Measurements from ENCODE around the gene C19orf47.

C19orf47 gene

DNA sequence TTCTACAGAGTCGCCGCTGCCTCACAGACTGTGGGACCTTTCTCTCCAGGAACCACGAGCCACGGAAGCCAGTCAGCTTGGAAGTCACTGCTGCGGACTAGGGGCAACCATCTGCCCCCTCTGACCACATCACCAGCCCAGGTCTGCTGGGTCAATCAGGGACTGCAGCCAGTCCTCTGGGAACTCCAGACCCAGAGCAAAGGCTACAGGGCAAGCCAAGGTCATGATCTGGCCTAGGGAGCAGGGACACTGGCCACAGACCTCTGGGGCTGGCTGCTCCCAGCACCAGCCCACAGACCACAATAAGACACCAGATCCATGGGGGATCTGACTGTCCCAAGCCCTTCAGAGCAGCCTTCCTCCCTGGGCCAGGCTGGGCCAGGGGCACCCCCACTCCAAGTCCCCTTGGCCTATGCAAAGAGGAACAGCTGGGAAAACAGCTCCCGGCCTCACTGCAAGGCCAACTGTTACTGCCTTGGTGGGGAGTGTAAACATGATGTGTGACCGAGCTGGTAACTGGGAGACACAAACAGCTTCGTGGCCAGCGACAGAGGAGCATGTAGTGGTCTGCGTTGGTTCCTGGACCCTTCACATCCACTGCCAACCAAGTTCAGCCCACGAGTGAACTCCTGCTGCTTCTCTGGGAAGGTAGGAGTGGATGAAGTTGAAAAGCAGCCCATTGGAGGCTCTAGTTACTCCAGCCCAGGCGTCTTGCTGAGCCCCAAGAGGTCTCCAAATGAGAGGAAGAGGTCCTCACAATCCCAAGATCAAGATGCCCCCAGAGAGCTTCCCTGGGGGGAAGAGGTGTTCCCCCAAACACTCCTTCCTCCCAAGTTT is 64.6 kb downstream of the C19orf47 start:
- in situ Hi-C loops (cut with HindIII; ENCODE audit: low sequenced_read_pairs), result no loop called here
- TF ChIP-seq, protein P1, sequence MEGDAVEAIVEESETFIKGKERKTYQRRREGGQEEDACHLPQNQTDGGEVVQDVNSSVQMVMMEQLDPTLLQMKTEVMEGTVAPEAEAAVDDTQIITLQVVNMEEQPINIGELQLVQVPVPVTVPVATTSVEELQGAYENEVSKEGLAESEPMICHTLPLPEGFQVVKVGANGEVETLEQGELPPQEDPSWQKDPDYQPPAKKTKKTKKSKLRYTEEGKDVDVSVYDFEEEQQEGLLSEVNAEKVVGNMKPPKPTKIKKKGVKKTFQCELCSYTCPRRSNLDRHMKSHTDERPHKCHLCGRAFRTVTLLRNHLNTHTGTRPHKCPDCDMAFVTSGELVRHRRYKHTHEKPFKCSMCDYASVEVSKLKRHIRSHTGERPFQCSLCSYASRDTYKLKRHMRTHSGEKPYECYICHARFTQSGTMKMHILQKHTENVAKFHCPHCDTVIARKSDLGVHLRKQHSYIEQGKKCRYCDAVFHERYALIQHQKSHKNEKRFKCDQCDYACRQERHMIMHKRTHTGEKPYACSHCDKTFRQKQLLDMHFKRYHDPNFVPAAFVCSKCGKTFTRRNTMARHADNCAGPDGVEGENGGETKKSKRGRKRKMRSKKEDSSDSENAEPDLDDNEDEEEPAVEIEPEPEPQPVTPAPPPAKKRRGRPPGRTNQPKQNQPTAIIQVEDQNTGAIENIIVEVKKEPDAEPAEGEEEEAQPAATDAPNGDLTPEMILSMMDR (IDR thresholded peaks at IDR 0.05; ENCODE audit: low read depth, low read length), result no peak
- peak overlapping the region; percentile 84 for H3K4me3 ChIP-seq (ENCODE audit: low read depth, low read length)
- peak; percentile 9 for DNase-seq (ENCODE audit: low read depth, low spot score)

DNA sequence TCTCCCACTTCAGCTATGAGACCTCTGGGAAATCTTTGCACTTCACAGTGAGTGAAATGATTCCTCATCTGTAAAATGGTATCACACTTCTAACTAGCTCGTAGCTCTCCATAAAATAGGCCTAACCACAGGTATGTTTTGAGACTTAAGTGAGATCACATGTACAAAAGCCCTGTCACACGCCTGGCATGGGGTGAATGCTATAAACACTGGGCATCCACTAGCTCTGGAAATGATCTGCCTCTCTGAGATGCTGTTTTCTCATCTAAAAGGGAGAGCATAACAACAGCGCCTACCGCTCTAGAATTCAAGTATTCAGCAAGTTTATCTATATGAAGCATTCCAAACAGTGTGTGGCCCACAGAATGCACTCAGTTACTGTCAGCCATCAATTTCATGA is 65.3 kb downstream of the C19orf47 start:
- H3K4me3 ChIP-seq (ENCODE audit: low read depth, low read length), result no peak overlapping the region
- DNase-seq (ENCODE audit: low read depth, low spot score), result no peak
- in situ Hi-C loops (cut with HindIII; ENCODE audit: low sequenced_read_pairs), result no loop called here
- TF ChIP-seq, protein P1 (IDR thresholded peaks at IDR 0.05; ENCODE audit: low read depth, low read length), result no peak

DNA sequence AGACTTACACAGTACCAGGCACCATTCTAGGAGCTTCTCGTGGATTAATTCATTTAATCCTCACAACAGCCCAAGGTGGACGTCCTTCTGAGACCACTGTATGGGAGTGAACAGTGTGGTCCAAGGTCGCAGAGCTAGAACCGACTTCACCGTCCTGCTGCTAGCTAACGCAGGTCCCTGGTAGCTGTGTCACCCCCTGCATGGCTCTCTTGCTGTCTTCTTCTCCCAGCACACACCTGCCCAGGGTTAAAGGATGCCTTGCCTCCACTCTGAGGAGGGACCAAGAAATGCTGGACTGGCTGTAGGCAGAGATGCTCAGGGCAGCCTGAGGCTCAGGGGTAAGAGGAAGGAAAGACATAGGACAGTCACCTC is 66.0 kb downstream of the C19orf47 start:
- no peak for DNase-seq (ENCODE audit: low read depth, low spot score)
- in situ Hi-C loops (cut with HindIII; ENCODE audit: low sequenced_read_pairs), result no loop called here
- no peak overlapping the region for H3K4me3 ChIP-seq (ENCODE audit: low read depth, low read length)
- TF ChIP-seq, protein P1 (IDR thresholded peaks at IDR 0.05; ENCODE audit: low read depth, low read length), result no peak

DNA sequence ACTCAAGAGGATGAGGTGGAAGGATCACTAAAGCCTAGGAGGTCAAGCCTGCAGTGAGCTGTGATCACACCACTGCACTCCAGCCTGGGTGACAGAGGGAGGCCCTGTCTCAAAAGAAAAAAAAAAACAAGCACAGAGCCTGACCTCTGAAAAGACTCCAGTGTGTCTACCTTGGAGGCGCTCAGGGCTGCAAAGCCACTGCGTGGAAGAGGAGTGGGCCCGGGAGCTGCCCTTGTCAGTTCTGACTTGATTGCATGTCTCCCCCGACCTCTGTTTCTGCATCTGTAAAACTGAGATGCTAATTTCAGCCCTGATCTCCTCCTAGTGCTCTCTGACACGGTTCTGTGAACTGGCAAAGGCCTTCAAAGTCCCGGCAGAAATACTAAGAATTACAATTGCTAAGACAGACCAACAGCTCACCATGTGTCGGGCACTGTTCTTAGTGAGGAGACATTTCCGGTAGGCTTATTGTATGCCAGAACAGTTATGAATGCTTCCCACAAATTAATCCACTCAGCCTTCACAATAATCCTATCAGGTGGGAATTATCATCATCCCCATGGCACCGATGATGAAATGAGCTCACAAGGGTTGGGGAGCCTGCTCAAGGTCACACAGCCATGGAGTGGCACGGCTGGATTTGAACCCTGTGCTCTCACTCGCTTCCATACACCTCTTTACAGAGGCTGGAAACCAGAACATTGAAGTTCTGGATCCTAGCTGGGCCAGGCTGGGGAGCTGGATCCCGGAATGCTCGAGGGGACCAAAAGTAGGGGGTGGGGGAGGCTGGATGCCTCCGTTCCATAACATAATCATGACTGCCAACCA is 66.6 kb downstream of the C19orf47 start:
- in situ Hi-C loops (cut with HindIII; ENCODE audit: low sequenced_read_pairs), result no loop called here
- TF ChIP-seq, protein P1 (IDR thresholded peaks at IDR 0.05; ENCODE audit: low read depth, low read length), result no peak
- DNase-seq (ENCODE audit: low read depth, low spot score), result no peak
- H3K4me3 ChIP-seq (ENCODE audit: low read depth, low read length), result no peak overlapping the region

DNA sequence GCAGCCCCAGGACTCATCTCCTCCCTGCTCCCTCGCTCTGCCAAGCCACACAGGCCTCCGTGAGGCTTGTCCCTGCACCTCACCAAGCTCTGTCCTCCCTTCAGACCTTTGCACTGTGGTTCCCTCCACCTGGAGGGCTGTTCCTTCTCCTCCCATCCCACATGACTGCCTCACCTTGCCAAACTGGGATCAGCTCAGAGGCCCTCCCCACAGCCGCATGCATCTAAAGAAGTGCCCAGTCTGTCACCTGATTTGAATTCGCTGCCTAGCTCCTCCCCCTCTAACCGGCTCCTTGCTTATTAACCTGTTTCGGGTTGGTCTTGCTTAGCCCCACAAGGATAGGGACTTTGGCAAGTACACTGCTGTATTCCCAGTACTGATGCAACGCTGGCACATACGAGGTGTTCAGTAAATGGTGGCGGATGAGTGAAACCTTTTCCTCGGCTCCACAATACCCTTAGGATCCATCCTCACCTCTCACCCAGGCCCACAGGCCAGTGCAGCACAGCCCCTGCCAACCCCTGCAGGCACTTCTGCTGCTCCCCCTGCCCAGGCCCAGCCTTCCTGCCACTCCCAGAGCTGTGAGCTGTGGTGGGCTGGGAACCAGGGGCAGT is 67.5 kb downstream of the C19orf47 start:
- in situ Hi-C loops (cut with HindIII; ENCODE audit: low sequenced_read_pairs), result no loop called here
- H3K4me3 ChIP-seq (ENCODE audit: low read depth, low read length), result no peak overlapping the region
- TF ChIP-seq, protein P1 (IDR thresholded peaks at IDR 0.05; ENCODE audit: low read depth, low read length), result no peak
- DNase-seq (ENCODE audit: low read depth, low spot score), result no peak

DNA sequence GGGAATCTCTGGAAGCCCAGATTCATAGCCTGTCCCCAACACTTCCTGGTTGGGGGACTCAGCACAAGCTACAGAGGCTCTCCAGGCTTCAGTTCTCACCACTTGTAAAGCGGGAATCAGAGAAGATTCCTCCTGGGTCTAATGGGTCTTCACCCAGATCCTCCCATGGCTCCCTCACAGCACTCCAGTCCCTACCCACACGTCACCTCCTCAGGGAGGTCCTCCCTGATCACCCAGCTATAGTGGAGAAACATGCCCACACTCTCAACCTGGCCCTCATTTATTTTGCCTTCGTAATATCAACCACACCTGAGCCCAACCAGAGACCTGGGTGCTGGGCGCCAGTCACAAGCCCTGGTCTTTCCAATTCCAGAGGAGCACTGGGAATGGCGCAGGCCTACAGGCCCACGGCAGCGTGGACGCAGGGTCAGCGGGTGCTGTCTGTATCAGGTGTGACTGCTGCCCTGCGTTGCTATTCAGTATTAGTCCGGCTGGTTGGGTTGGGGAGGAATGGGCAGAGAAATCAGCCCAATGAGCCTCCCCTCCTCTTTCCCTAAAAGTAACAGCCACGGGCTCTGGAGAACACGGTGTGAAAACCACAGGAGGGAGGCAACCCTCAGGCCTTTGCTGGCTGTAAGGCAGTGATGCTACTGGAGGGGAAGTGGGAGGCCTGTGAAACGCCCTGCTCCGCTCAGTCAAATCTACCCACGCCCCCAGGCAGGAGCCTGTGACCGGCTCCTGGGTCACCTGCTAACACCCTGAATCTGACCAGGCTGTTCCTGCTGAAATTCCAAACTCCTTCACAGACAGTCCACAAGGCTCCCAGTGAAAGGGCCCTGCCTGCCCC is 68.2 kb downstream of the C19orf47 start:
- TF ChIP-seq, protein P1 (IDR thresholded peaks at IDR 0.05; ENCODE audit: low read depth, low read length), result no peak
- H3K4me3 ChIP-seq (ENCODE audit: low read depth, low read length), result no peak overlapping the region
- in situ Hi-C loops (cut with HindIII; ENCODE audit: low sequenced_read_pairs), result no loop called here
- DNase-seq (ENCODE audit: low read depth, low spot score), result no peak
